Activated CD8-positive, alpha-beta memory T cell treated with anti-CD3 and anti-CD28 coated beads, Interleukin-2, amount 50 U/mL, for 1 hour (primary cell): ENCODE data around the gene ADAM22.

Experiments
- DNase-seq: peaks from one replicate; pipeline ENCODE4 v3.0.0-alpha.2; 2020; ENCODE audit errors: extremely low read depth

ADAM22 gene

DNA sequence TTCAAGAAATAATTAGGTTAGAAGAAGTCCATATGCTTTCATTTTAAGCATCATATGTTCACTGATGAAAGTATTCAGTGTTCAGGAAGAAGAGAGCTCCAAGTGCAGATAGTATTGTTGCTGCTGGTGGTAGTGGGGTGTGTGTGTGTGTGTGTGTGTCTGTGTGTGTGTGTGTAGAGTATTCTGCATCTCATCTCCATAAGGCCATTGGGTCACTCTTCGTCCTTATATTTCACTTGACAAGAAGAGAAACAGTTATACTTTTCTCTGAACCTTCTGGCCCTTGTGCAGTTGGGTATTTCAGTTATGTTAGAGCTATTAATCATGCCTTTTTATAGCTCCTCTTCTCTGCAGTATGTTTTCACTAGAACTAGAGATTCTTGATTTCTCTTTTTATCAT is 26.2 kb downstream of the ADAM22 start:
- DNase-seq: no peak

DNA sequence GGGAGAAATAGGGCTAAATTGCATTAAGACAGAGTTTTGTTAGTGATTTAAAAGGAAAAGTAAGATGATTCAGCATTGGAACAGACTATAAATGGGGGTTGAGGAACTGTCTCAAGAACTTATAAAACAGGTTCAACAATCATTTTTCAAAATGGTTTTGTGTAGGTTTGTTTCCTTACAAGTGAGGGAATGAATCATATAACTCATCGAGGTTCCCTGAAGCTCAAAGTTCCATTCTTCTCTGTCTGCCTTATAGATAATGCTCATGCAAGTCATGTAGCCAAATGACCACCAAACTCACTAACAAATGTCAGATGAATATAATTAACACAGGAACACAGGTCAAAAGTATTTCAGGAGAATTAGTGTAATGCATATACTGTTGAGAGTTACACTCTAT is 27.7 kb downstream of the ADAM22 start:
- no peak for DNase-seq

DNA sequence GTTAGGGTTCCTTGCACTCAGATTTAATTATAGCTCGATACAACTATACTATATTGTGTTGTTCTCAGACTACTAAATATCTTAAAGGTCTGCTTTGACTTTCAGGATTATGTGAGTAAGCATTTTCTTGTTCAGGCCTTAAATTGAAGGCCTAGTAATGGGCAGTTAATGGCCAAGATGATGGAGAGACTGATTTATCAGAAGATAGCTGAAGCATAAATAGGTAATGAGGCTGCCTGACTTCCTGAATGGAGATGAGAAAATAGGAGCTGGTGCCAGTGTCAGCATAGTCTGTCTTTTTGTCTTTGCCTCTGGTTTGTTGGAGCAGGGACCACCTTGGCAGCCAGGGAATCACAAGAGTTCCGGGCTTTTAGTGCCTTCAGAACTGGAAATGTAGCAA is 32.2 kb downstream of the ADAM22 start:
- DNase-seq: no peak

DNA sequence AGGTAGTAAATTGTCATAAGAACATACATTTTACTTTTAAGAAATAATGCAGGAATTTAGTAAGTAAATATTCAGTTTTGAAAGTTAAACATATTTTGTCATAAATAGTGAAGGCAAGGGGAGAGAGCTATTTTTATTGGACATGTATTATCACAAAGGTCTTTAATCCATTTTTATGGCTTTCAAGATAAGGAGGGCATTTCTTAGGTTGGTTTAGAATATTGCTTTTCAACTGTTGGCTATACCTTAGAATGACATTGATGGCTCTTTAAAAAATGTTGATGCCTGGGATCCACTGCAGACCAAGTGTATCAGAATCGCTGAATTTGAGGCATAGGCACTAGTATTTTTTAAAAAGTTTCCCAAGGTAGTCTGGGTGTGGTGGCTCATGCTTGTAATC is 34.0 kb downstream of the ADAM22 start:
- DNase-seq: no peak

DNA sequence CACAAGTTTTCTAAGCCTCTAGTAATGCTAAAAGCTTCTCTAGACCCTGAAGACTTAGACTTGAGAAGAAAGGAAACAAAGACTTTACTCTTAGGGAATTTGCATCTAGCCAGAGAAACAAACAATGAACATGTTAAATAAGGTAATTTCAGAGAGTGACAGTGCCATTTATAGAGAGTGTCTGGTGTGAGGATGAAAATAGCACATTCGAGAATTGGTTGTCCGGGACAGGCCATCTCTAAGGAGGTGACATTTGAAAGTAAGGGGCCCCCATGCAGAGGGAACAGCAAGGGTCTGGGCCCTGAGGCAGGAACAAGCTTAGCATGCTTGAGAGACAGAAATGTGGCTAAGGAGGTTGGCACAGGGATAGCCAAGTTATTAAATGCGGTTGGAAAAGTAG is 48.1 kb downstream of the ADAM22 start:
- DNase-seq: no peak

DNA sequence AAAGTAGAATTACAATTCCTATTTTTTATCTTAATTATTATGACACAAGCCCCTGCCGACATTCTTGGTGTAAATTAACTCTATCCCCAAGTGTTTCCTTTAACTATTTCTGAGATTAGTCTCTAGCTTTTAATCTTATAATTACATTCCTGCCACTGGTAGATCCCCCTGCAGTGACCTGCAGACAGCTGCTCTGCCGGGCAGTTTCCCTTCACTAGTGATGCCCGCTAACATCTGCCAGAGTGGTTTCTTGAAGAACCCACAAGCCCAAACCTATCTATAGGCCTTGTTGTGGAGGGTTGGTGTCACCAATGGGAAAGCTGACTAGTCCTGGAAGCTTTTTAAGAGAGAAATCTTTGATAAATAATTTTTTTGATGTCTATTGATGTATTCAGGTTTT is 50.0 kb downstream of the ADAM22 start:
- no peak for DNase-seq

DNA sequence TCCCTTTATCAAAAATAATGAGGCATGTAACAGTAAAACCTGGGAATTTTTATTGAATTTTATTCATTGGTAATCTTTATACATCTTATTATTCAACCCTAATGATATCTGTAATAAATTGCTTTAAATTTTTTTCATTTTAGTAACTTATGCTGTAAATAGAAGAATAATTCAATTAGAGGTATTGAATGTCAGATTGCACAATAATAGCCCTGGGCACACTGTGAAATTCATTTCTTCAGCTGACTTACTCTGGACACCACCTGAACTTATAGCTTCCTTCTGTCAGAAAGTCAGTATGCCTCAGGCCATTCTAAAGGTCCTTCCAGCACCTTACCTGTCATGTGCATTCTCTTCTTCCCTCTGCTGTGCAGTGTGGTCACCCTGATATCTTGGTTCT is 59.2 kb downstream of the ADAM22 start:
- DNase-seq: no peak

DNA sequence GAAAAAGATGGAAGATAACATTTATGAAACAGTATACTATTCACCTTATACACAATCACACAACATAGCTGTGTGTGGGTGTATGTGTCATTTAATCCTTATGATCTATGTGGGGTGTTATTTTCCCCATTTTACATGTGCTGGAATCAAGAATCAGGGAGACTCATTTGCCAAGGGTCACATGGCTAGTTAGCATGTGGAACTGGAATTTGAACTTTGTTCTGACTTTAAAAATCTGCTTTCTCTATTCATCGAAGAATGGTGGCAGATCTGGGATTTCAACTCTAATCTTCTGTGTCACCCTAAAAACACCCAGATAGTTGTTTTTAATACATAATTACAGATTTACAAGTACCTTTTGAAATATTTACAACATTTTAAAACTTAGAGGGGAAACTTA is 65.2 kb downstream of the ADAM22 start:
- DNase-seq: no peak

DNA sequence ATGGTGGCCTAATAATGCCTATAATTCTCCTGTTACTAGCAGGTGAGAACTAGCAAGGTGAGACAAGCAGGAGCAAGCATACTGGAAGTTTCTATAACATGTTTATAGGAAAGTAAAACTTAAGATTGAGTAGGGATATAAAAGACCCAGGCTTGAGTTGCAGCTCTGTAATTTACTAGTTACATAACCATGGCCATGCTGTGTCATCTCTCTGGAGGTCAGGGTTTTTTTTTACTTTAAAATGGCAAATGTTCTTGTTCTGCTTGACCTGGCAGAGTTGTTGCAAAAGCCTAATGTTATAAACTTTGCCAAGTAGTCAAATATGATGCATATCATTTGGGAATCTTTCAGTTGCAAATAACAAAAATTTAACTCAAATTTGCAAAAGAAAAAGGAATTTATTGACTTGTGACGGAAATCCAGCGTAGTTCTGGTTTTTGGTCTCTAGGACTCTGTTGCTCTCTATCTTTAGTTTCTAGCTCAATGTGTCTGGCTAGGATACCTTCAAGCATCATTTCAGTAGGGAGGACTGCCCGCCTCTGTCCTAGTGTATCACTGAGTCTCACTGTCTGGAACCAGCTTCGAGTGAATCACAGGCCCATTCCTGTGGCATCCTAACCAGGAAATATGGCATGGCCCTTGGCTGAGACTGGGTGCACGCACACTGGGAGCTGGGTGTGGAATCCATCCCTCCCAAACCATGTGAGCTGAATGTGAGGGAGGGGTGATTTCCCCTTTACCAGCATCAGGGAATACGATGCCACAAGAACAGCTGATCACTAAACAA is 67.9 kb downstream of the ADAM22 start:
- DNase-seq: no peak

DNA sequence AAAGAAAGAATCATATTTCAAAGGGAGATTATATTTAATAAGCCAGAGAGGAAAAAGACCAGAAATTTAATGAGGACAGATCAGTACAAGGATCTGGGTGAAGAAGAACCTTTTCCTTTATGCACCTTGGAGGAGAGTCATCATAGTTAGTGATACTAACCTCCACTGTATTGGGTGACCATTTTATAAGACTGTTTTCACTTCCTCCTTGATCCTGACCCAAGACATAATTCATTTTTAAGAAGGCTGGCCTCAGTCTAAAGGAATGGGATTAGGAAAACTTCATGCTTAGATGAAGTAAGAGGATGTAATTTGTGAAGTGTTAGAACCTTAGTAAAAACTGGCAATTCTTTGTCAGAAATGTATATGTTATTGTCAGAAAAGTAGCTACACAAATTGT is 68.6 kb downstream of the ADAM22 start:
- no peak for DNase-seq

DNA sequence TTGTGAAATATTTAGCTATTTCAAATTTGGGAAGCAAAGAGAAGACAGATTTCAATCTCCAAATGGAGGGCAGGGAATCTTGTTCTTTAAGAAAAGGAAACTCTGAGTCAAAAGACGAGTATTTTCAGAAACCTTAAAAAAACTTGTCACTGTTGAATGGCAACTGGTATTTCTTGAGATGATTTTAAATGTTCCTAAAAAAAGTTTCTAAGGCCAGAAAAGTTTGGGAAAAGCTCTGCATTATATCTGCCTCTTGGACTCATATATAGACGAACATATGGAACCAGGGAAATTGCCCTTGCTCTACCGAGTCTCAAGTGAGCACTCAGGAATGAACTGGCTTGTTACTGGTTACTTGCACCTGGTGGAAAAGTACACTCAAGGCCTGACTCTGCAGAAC is 69.5 kb downstream of the ADAM22 start:
- DNase-seq: no peak

DNA sequence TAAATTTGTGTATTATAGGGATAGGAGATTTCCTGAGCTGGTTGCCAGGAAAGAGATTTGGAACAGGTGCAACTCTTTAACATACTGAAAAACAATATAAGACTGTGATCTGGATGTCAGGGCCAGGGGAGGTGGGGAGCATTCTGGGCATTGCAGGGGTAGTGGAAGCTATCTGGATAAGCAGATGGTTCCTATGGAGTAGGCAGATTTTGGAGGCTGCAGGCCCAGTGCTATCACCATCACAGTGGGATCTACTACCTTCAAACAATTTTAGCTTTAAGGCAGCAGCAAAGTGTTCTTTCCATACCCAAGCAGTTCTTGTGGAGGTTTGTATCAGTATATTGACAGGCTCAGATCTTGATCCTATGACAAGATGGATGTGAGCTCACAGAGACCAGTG is 71.1 kb downstream of the ADAM22 start:
- DNase-seq: no peak

DNA sequence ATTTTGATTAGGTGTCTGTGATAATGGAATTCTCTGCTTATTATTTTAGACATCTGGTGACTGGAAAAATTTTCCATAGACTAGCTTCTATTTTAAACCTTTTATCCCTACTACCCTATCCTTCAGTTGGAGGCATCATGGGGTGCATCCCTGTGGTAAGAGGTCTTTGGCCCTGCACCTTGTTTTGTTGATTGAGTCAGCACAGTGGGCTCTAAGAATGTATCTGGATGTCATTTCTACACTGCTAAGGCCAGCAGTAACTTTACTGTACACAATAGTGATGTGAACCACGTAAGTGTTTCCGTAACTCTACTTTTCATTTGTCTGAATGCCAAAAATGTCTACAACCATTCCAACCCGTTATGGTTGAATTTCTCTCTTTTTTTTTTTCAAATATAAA is 75.6 kb downstream of the ADAM22 start:
- DNase-seq: no peak

DNA sequence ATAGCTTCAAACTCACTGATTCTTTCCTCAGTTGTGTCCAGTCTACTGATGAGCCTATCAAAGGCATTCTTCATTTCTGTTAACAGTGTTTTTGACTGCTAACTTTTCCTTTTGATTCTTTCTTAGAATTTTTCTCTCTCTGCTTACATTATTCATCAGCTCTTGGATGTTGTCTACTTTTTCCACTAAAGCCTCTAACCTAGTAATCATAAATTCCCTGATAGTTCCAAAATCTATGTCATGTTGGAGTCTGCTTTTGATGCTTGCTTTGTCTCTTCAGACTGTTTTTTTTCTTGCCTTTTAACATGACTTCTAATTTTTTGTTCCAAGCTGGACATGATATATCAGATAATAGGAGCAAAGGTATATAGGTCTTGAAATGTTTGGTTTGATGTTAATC is 78.0 kb downstream of the ADAM22 start:
- no peak for DNase-seq

DNA sequence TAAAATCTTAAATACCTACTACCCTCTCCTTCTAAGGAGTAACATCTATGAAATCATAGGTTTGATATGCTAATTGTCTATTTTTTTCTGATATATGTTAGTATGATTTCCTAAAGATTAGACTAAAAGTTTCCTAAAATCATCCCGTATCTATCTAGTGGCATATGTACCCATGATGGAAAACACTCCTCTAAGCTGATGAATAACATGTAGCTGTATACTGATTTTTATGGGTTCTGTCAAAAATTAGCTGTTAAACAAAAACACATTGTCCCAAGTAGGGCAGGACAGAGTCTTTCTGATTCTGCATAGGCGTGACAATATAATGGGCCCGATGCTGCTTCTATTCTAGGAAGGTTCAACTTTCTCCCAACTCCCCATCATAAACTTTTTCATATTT is 79.9 kb downstream of the ADAM22 start:
- no peak for DNase-seq

DNA sequence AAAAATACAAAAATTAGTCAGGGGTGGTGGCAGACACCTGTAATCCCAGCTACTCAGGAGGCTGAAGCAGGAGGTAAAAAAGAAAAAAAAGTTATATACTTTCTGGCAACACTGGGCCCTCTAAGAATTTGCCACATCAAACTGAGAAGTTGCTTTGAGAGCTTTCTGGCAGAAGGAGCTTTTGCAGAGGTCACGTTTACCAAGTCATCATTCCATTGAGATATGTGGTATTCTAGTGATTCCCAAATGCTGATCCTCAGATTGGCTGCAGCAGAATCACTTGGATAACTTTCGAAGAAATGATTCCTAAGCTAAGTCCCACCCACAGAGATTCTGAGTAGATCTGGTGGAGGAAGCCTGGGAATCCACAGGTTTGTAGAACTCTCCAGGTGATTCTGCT is 80.5 kb downstream of the ADAM22 start:
- no peak for DNase-seq

DNA sequence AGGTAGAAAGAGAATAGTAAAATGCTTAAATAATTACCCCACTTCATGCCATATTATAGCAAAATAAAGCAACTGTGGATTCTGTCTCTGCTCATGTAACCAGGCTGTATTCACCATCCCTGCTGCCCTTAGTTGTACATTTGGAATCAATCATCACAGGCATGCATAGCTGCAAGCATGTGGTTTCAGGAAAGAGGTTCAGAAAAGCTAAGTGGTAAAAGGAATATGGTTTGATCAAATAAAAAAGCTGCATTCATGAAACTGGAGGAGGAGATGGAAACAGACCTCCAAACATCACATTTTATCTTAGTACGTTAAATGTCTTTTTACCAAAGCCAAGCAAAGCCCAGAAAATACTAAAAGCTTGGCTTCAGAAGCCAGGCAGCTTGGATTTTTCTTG is 81.3 kb downstream of the ADAM22 start:
- DNase-seq: no peak

DNA sequence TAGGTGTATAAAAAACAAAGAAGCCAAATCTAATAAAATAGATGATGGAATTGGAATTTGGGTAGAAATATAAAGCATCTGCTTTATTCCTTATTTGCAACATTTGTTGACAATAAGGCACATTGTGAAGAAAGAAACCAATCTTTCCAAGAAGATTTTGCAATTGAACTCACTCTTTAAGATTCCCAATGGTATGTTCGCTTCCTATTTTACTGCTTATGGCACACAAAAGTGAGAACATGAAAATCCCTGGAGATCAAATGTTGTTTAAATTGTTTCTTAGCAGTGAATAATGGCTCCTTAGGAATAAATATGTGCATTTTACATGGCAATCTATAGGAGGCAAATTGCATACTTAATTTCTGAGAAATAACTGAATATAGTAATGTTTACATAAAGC is 84.5 kb downstream of the ADAM22 start:
- DNase-seq: no peak

DNA sequence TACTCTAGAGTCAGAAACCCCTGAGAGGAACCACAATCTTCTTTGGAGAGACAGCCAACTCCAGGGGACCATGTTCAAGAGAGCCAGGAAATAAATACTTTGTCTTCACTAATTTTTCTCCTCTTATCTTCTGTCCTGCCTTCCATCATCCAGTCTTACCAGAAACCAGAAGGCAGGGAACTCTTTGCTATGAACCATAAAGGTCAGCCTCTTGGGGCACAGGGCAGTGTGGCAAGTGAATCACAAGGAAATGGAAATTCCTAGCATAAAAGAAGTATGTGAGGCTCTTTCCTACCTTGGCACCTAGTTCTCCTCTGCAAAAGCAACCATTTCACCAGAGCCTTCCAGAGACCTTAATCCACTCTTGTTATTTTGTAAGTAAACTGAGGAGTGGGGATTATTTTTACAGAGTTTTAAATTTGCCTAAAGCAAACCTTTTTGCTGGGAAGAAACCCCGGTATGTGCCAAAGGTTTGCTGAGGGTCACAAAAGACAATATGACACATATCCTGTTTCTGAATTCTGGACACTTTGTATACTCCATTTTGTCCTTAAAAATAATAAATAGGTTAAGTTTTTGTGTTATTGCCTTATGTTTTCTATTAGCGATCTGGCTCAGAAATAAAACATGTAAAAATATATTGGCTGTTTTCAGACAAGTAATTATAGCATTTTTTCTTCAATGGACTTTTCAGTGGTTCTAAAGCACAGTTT is 87.1 kb downstream of the ADAM22 start:
- no peak for DNase-seq

DNA sequence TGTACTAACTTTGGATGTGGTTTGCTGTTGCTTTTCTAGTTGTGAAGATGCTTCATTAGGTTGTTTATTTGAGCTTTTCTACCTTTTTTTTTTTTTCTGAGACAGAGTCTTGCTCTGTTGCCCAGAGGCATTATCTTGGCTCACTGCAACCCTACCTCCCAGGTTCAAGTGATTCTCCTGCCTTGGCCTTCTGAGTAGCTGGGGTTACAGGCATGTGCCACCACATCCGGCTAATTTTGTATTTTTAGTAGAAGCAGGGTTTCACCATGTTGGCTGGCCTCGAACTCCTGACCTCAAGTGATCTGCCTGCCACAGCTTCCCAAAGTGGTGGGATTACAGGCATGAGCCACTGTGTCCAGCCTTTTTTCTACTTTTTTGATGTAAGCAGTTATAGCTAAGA is 93.7 kb downstream of the ADAM22 start:
- DNase-seq: no peak

DNA sequence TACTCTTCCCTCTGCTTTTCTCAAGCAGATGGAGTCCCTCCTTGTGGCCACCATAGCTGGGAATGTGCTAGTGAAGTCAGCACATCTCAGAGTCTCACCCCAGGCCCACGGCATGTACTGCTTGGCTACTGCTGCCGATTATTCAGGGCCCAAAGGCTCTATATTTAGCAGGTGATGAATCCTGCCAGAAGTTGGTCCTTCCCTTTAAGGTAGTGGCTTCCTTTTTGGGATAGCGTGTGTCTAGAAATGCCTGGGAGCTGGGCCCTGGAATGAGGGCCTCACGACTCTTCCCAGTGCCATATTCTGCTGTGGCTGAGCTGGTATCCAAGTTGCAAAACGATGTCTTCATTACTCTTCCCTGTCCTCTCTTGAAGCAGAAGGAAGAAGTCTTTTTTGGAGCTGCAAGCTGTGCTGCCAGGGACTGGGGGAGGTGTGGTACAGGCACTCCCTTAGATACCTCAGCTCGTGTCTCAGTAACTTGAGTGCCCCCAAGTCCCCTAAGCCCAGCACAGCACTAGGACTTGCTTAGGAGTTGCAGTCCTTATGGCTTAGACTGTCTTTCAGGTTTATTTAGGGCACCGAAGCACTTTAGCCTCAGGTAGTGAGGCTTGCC is 100.1 kb downstream of the ADAM22 start:
- DNase-seq: no peak

DNA sequence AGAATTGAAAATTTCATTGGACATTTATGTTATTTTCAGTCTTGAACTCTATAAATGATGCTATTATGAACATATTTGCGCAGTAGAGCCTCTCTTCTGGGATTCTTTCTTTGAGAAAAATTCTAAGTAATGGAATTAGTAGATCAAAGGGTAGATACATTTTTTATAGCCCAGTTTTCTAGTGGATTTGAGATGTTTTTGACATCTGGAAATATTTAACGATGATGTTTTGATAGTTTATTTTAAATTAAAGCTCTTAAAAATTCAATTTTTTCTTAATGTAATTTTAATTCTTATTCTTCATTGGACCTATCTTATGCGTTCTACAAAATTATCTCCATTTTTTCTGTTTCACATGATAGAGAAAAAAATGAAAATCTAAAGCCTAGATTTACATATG is 103.0 kb downstream of the ADAM22 start:
- no peak for DNase-seq

DNA sequence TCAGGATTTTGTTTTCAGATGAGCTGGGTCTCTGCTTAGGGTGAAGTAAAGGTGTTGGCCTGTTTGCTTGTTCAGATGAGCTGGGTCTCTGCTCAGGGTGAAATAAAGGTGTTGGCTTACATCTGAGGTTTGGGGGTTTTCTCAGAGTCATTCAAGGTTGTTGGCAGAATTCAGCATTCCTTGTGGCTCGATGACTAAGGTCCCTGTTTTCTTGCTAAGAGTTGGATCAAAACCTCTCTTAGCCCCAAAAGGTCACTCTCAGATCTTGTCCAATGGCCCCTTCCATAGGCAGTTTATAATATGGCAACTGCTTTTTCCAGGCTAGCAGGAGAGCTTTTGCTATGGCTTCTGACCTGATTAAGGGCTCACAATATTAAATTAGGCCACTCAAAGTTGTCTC is 106.6 kb downstream of the ADAM22 start:
- no peak for DNase-seq
